B cell (primary cell): ENCODE measurements around the gene HCK. TPM values are rescaled to one million over a fixed set of nuclear protein-coding genes. Genes with fewer than 3 reads are reported as not detected.
"Not testable (repeated sequence)": the region's sequence is repeated elsewhere in the genome, so short reads cannot be mapped to it uniquely, and the experiment has no call there.

Experiments
- ATAC-seq: fragments of 200-7000 bp; cut with Tn5 transposase; one replicate; pipeline ENCODE4 v1.10.0; 2021; ENCODE audit warnings: low read depth, mild to moderate bottlenecking, moderate number of reproducible peaks, moderate library complexity
- CTCF ChIA-PET: fragments of 350-600 bp; sonication (Branson Sonifier 250); formaldehyde crosslinking; loops from one replicate; lab custom pipeline; 2021; ENCODE audit warnings: antibody characterized with exemption, inconsistent platforms; lab: Charles Lee
- POLR2A ChIA-PET: fragments of 350-600 bp; sonication (Branson Sonifier 250); formaldehyde crosslinking; loops from one replicate; lab custom pipeline; 2021; ENCODE audit warnings: antibody characterized with exemption; lab: Charles Lee
- DNase-seq: peaks from one replicate; pipeline ENCODE4 v3.0.0; 2013
- H2AFZ ChIP-seq: 2 replicates; pipeline ENCODE4 v1.6.1; 2012; ENCODE audit warnings: mild to moderate bottlenecking, low read depth, low read length; ENCODE audit not compliant: insufficient read depth, poor library complexity, severe bottlenecking
- H3K27ac ChIP-seq, 2 donors: 1 replicate in 1 of 2; 2 replicates in 1 of 2; pipeline ENCODE4 v1.5.1; 2012 to 2013; ENCODE audit warnings: low read length in 2 of 2, mild to moderate bottlenecking in 2 of 2, moderate library complexity in 1 of 2
- H3K27me3 ChIP-seq, 4 experiments: fragments of 200-600 bp in 1 of 4; sonication (generic) in 1 of 4; replicated peaks in 1 of 4; 1 replicate in 2 of 4; 2 replicates in 2 of 4; pipeline versions ENCODE4 v1.6.1 to v1.7.0; 2013 to 2016; ENCODE audit warnings: low read length in 3 of 4, mild to moderate bottlenecking in 2 of 4, mixed read lengths in 1 of 4, moderate library complexity in 1 of 4; ENCODE audit not compliant: insufficient read depth in 4 of 4, control insufficient read depth in 3 of 4; ENCODE audit errors: control extremely low read depth in 1 of 4
- H3K36me3 ChIP-seq, 2 experiments: replicated peaks in 1 of 2; 1 replicate in 1 of 2; 2 replicates in 1 of 2; pipeline versions ENCODE4 v1.6.1 to v1.7.1; 2013; ENCODE audit warnings: low read length in 1 of 2; ENCODE audit not compliant: insufficient read depth in 2 of 2, control insufficient read depth in 1 of 2; ENCODE audit errors: control extremely low read depth in 1 of 2, extremely low read depth in 1 of 2
- H3K4me1 ChIP-seq, 2 donors: fragments of 200-600 bp in 1 of 2; sonication (generic) in 1 of 2; 1 replicate in 1 of 2; 2 replicates in 1 of 2; pipeline versions ENCODE4 v1.5.1 to v1.6.1; 2013 to 2017; ENCODE audit warnings: low read length in 2 of 2; ENCODE audit not compliant: control insufficient read depth in 2 of 2, insufficient read depth in 2 of 2
- H3K4me2 ChIP-seq: replicated peaks from 2 replicates; pipeline ENCODE3; 2012; ENCODE audit warnings: mild to moderate bottlenecking, low read depth, low read length; ENCODE audit not compliant: poor library complexity, severe bottlenecking
- H3K4me3 ChIP-seq, 5 experiments: fragments of 200-600 bp in 1 of 5; sonication (generic) in 1 of 5; 1 replicate in 3 of 5; 2 replicates in 2 of 5; pipeline versions ENCODE4 v1.5.1 to v1.7.0; 2011 to 2016; ENCODE audit warnings: low read length in 4 of 5, mild to moderate bottlenecking in 4 of 5, low read depth in 2 of 5, control low read depth in 1 of 5, moderate library complexity in 1 of 5; ENCODE audit not compliant: insufficient read depth in 1 of 5; ENCODE audit errors: control extremely low read depth in 1 of 5, extremely low read depth in 1 of 5
- H3K79me2 ChIP-seq: fragments of 200-600 bp; sonication (generic); one replicate; pipeline ENCODE4 v1.6.0; 2016; ENCODE audit warnings: low read length; ENCODE audit not compliant: control insufficient read depth, insufficient read depth
- H3K9ac ChIP-seq: fragments of 200-600 bp; sonication (generic); 2 replicates; pipeline ENCODE4 v1.6.1; 2017; ENCODE audit warnings: mild to moderate bottlenecking, low read length, moderate library complexity
- H3K9me3 ChIP-seq, 3 donors: one replicate each; pipeline versions ENCODE4 v1.6.1 to v1.7.1; 2013; ENCODE audit warnings: low read length in 2 of 3; ENCODE audit not compliant: control insufficient read depth in 2 of 3, insufficient read depth in 1 of 3; ENCODE audit errors: control extremely low read depth in 1 of 3
- H4K20me1 ChIP-seq: 2 replicates; pipeline ENCODE4 v1.6.0; 2012; ENCODE audit warnings: mild to moderate bottlenecking, low read length; ENCODE audit not compliant: insufficient read depth, control insufficient read depth, poor library complexity, severe bottlenecking
- H3K27ac Mint-ChIP-seq: one replicate; pipeline ENCODE4 v1.8.0; 2021; ENCODE audit warnings: mixed read lengths
- H3K27me3 Mint-ChIP-seq: one replicate; pipeline ENCODE4 v1.8.0; 2021; ENCODE audit warnings: mixed read lengths
- H3K4me1 Mint-ChIP-seq: one replicate; pipeline ENCODE4 v1.8.0; 2021; ENCODE audit warnings: mixed read lengths
- H3K4me3 Mint-ChIP-seq: one replicate; pipeline ENCODE4 v1.8.0; 2021; ENCODE audit warnings: mixed read lengths
- H3K9me3 Mint-ChIP-seq: one replicate; pipeline ENCODE4 v1.8.0; 2022; ENCODE audit warnings: mixed read lengths; ENCODE audit not compliant: insufficient read depth
- EZH2 ChIP-seq: IDR thresholded peaks from 2 replicates; pipeline ENCODE4 v1.6.1; 2012; ENCODE audit warnings: borderline replicate concordance, low read depth, mild to moderate bottlenecking, moderate library complexity, low read length; ENCODE audit not compliant: insufficient read depth, poor library complexity, severe bottlenecking
- WGBS: methylation state at CpG from one replicate; pipeline ENCODE4 v1.1.5; 2013; ENCODE audit warnings: missing lambda C conversion rate; ENCODE audit not compliant: insufficient coverage; 5-methylcytosine and 5-hydroxymethylcytosine counted together
- intact Hi-C: fragments of 100-400 bp; cut with micrococcal nuclease; formaldehyde crosslinking; loops from one replicate; pipeline ENCODE4 v1.10.0; 2022
- polyA plus RNA-seq: library from polyadenylated mRNA; depleted of rRNA; stranded (reverse); fragments of >200 nt; gene quantifications from 2 replicates; pipeline ENCODE4 v1.2.3, GENCODE V29; 2012
- total RNA-seq, 2 donors: library from RNA; stranded (reverse); fragments of 120-200 nt in 1 of 2; gene quantifications; 1 replicate in 1 of 2; 2 replicates in 1 of 2; pipeline versions ENCODE4 v1.2.3 to v1.2.4, GENCODE V29; 2013 to 2022
- TF ChIP-seq, protein P1 (sequence below): fragments of 200-600 bp; IDR thresholded peaks from one replicate; pipeline ENCODE4 v1.8.0; 2022; ENCODE audit warnings: antibody characterized with exemption, mild to moderate bottlenecking

HCK gene
- total and polyA plus RNA-seq, 2 donors (not counting 1 experiment from before 2014, with no cell fraction given): 33.3 to 48.6 TPM

DNA sequence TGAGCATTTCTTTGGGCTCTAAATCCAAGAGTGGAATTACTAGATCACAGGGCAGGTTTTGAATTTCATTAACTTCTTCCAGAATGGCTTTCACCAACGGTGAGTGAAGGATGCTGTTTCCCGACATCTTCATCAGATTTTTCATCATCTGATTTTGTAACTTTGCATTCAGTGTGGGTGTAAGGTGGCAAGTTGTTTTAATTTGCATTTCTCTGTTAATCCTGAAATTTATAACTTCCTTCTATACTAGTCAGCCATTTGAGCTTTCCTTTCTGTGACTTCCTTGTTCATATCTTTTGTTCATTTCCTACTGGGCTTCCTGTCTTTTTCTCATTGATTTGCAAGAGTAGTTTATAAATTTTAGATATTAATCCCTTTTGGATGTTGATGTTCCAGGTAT is 18.7 kb upstream of the HCK start:
- Histone ChIP-seq H4K20me1 (no peaks in the 10 kb centered on the region), H3K27me3 (peaks cover 0 to 20% (median 8%) of the 10 kb centered on the region in 4 experiments), H3K9me3 (peaks cover 0 to 7% (median 7%) of the 10 kb centered on the region in 3 donors), H3K4me2 (no peak overlapping the region), H2AFZ (no peak overlapping the region), H3K36me3 (no peaks in the 10 kb centered on the region), H3K79me2 (no peaks in the 10 kb centered on the region), H3K27ac (no peak overlapping the region), H3K9ac (no peak overlapping the region), H3K4me3 (no peak overlapping the region), H3K4me1 (peaks cover 7 to 31% of the 10 kb centered on the region in 2 donors)
- ATAC-seq (no peak), DNase-seq (no peak)
- Mint-ChIP-seq H3K27me3 (peaks cover 32% of the 10 kb centered on the region), H3K4me3 (no peak overlapping the region), H3K9me3 (no peaks in the 10 kb centered on the region), H3K4me1 (peaks cover 36% of the 10 kb centered on the region), H3K27ac (no peak overlapping the region)
- TF ChIP-seq, protein P1, sequence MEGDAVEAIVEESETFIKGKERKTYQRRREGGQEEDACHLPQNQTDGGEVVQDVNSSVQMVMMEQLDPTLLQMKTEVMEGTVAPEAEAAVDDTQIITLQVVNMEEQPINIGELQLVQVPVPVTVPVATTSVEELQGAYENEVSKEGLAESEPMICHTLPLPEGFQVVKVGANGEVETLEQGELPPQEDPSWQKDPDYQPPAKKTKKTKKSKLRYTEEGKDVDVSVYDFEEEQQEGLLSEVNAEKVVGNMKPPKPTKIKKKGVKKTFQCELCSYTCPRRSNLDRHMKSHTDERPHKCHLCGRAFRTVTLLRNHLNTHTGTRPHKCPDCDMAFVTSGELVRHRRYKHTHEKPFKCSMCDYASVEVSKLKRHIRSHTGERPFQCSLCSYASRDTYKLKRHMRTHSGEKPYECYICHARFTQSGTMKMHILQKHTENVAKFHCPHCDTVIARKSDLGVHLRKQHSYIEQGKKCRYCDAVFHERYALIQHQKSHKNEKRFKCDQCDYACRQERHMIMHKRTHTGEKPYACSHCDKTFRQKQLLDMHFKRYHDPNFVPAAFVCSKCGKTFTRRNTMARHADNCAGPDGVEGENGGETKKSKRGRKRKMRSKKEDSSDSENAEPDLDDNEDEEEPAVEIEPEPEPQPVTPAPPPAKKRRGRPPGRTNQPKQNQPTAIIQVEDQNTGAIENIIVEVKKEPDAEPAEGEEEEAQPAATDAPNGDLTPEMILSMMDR: no peak
- TF ChIP-seq EZH2: no peak
- WGBS: no CpG with 5 or more reads among the region's 2 CpGs
- ChIA-PET POLR2A (no interaction called here), CTCF (interaction anchor here (1.0 to 10.3 kb wide), 6 partner anchors 10 to 180 kb away, joined by 3 to 389 read pairs (median 15); partner anchors contain the start of gene TM9SF4)
- intact Hi-C loops: no loop called here

DNA sequence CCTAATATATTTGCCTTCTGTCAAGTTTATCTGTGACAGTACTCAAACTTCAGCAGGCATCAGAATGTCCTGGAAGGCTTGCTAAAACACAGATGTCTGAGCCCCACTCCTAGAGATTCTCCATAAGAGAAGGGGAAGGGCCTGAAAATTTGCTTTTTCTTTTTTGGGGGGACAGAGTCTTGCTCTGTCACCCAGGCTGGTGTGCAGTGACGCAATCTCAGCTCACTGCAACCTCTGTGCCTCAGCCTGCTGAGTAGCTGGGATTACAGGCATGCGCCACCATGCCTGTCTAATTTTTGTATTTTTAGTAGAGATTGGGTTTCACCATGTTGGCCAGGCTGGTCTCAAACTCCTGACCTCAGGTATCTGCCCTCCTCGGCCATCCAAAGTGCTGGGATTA is 18.3 kb upstream of the HCK start:
- ATAC-seq, POLR2A ChIA-PET, H3K4me3 ChIP-seq, H2AFZ ChIP-seq, H3K36me3 ChIP-seq, H3K9ac ChIP-seq, H3K27ac ChIP-seq, H3K9me3 Mint-ChIP-seq, intact Hi-C loops, H3K4me3 Mint-ChIP-seq, H4K20me1 ChIP-seq, H3K27ac Mint-ChIP-seq, H3K9me3 ChIP-seq, H3K4me2 ChIP-seq, H3K79me2 ChIP-seq, DNase-seq: not testable (repeated sequence)
- CTCF ChIA-PET: interaction anchor here (1.0 to 10.3 kb wide), 11 partner anchors 7 to 180 kb away, joined by 3 to 389 read pairs (median 12); partner anchors contain the start of genes HCK and TM9SF4
- peaks cover 32% of the 10 kb centered on the region for H3K27me3 Mint-ChIP-seq
- H3K4me1 Mint-ChIP-seq: peaks cover 36% of the 10 kb centered on the region
- H3K27me3 ChIP-seq: peaks cover 0 to 20% (median 8%) of the 10 kb centered on the region in 4 experiments
- H3K4me1 ChIP-seq: peaks cover 7 to 33% of the 10 kb centered on the region in 2 donors
- 96% methylated on average over 3 of the region's 3 CpGs for WGBS
